GM21526 (cell line): ENCODE results near the gene CXCR3.
A peak's percentile ranks its signal among the peaks of the same experiment; 100 is the strongest.
"Not testable (repeated sequence)": the region's sequence is repeated elsewhere in the genome, so short reads cannot be mapped to it uniquely, and the experiment has no call there.

ENCODE experiments used
- ATAC-seq: cut with Tn5 transposase; IDR thresholded peaks from one replicate; pipeline ENCODE4 v1.9.1; 2021; ENCODE audit warnings: moderate library complexity; ENCODE audit not compliant: unreplicated experiment, low FRiP score

Gene CXCR3

GRCh38 chrX:71618303-71618721 is at the start of gene CXCR3:
Gene CXCR3 (minus strand): TSS chrX:71618511. CDS start chrX:71618449, 62 bp downstream.
- ATAC-seq = peak; percentile 43

GRCh38 chrX:71667328-71668247 is 49.3 kb upstream of the CXCR3 start, which contains the start of gene LOC101059915:
Gene LOC101059915 (plus strand): TSS chrX:71667546.
- ATAC-seq = no peak

GRCh38 chrX:71666240-71667223 is 48.2 kb upstream of the CXCR3 start:
- ATAC-seq = no peak

- no peak for ATAC-seq
Measured at GRCh38 chrX:71665747-71666146, 47.4 kb upstream of the CXCR3 start.

GRCh38 chrX:71664889-71665491 is 46.7 kb upstream of the CXCR3 start:
- ATAC-seq = no peak

- not testable (repeated sequence) for ATAC-seq
Measured at GRCh38 chrX:71664202-71664601, 45.9 kb upstream of the CXCR3 start.

- not testable (repeated sequence) for ATAC-seq
Measured at GRCh38 chrX:71663238-71663637, 44.9 kb upstream of the CXCR3 start.

GRCh38 chrX:71662654-71663053 is 44.3 kb upstream of the CXCR3 start:
- not testable (repeated sequence) for ATAC-seq

- no peak for ATAC-seq
Measured at GRCh38 chrX:71661919-71662318, 43.6 kb upstream of the CXCR3 start.

- no peak for ATAC-seq
Measured at GRCh38 chrX:71660562-71661416, 42.5 kb upstream of the CXCR3 start.

GRCh38 chrX:71659959-71660358 is 41.6 kb upstream of the CXCR3 start:
- no peak for ATAC-seq

GRCh38 chrX:71659342-71659741 is 41.0 kb upstream of the CXCR3 start:
- no peak for ATAC-seq

GRCh38 chrX:71657267-71657666 is 39.0 kb upstream of the CXCR3 start:
- ATAC-seq = no peak

- no peak for ATAC-seq
Measured at GRCh38 chrX:71653344-71653743, 35.0 kb upstream of the CXCR3 start.

- ATAC-seq = no peak
Measured at GRCh38 chrX:71652405-71652804, 34.1 kb upstream of the CXCR3 start.

- peak; percentile 74 for ATAC-seq
Measured at GRCh38 chrX:71650333-71650969, 32.1 kb upstream of the CXCR3 start.

- ATAC-seq = not testable (repeated sequence)
Measured at GRCh38 chrX:71644406-71644805, 26.1 kb upstream of the CXCR3 start.

- ATAC-seq = no peak
Measured at GRCh38 chrX:71640002-71640401, 21.7 kb upstream of the CXCR3 start.

- no peak for ATAC-seq
Measured at GRCh38 chrX:71638409-71638808, 20.1 kb upstream of the CXCR3 start.
